ENCODE results near the gene GLO1. TPM values are rescaled to one million over a fixed set of nuclear protein-coding genes. Genes with fewer than 3 reads are reported as not detected.

The GLO1 gene
- total and polyA plus RNA-seq, 7 donors, result 39.5 to 151 (median 83.2) TPM

- H3K9me3 ChIP-seq, result no peaks in the 10 kb centered on the region
- no peaks in the 10 kb centered on the region for H3K36me3 ChIP-seq (ENCODE audit: insufficient read depth in 1 of 2, low read depth in 1 of 2)
- WGBS, 3 donors, result 63 to 77% (median 69%) methylated on average over 3 of the region's 3 CpGs
- no peak for DNase-seq
- no peak for ATAC-seq
- no peak overlapping the region for H3K27ac ChIP-seq
- no peak overlapping the region for H3K4me3 ChIP-seq
- H3K27me3 ChIP-seq (ENCODE audit: insufficient read depth in 3 of 3, low read length in 2 of 3), result peaks cover 0 to 15% (median 3%) of the 10 kb centered on the region in 3 donors
- TF ChIP-seq CTCF (IDR thresholded peaks at IDR 0.05), result no peak
- no peaks in the 10 kb centered on the region for H3K4me1 ChIP-seq
- intact Hi-C loops (cut with DNase I), result no loop called here
Measured at GRCh38 chr6:38722038-38722437, 19.1 kb upstream of the GLO1 start.

- Histone ChIP-seq H3K4me3 (no peak overlapping the region), H3K4me1 (no peaks in the 10 kb centered on the region), H3K36me3 (ENCODE audit: insufficient read depth in 1 of 2, low read depth in 1 of 2) (no peaks in the 10 kb centered on the region), H3K27ac (no peak overlapping the region), H3K27me3 (ENCODE audit: insufficient read depth in 3 of 3, low read length in 2 of 3) (peaks cover 3 to 27% (median 3%) of the 10 kb centered on the region in 3 donors), H3K9me3 (no peaks in the 10 kb centered on the region)
- intact Hi-C loops (cut with DNase I), result no loop called here
- ATAC-seq (no peak), DNase-seq (no peak)
- WGBS, 3 donors, result 6 to 17% (median 12%) methylated on average over 2 of the region's 2 CpGs
- TF ChIP-seq CTCF (IDR thresholded peaks at IDR 0.05), result no peak
Measured at GRCh38 chr6:38720295-38720694, 17.4 kb upstream of the GLO1 start.

GRCh38 chr6:38719358-38719757 lies 16.4 kb upstream of the GLO1 start:
- no peaks in the 10 kb centered on the region for H3K36me3 ChIP-seq (ENCODE audit: insufficient read depth in 1 of 2, low read depth in 1 of 2)
- TF ChIP-seq CTCF (IDR thresholded peaks at IDR 0.05), result no peak
- no peaks in the 10 kb centered on the region for H3K4me1 ChIP-seq
- intact Hi-C loops (cut with DNase I), result no loop called here
- WGBS, 3 donors, result 88 to 91% (median 89%) methylated on average over 1 of the region's 1 CpG
- H3K27me3 ChIP-seq (ENCODE audit: insufficient read depth in 3 of 3, low read length in 2 of 3), result peaks cover 5 to 36% (median 8%) of the 10 kb centered on the region in 3 donors
- H3K4me3 ChIP-seq, result no peak overlapping the region
- ATAC-seq (no peak), DNase-seq (no peak)
- no peaks in the 10 kb centered on the region for H3K9me3 ChIP-seq
- no peak overlapping the region for H3K27ac ChIP-seq

GRCh38 chr6:38716825-38717224 lies 13.9 kb upstream of the GLO1 start:
- no peak for TF ChIP-seq CTCF (IDR thresholded peaks at IDR 0.05)
- no peaks in the 10 kb centered on the region for H3K9me3 ChIP-seq
- H3K36me3 ChIP-seq (ENCODE audit: insufficient read depth in 1 of 2, low read depth in 1 of 2), result no peaks in the 10 kb centered on the region
- H3K27me3 ChIP-seq (ENCODE audit: insufficient read depth in 3 of 3, low read length in 2 of 3), result peaks cover 6 to 43% (median 10%) of the 10 kb centered on the region in 3 donors
- H3K4me3 ChIP-seq, result no peak overlapping the region
- no peak overlapping the region for H3K27ac ChIP-seq
- DNase-seq, result no peak
- no peak for ATAC-seq
- 92 to 98% (median 96%) methylated on average over 2 of the region's 2 CpGs for WGBS, 3 donors
- intact Hi-C loops (cut with DNase I), result no loop called here
- H3K4me1 ChIP-seq, result no peaks in the 10 kb centered on the region

GRCh38 chr6:38715016-38715689 lies 12.2 kb upstream of the GLO1 start, which contains the start of gene DNAH8:
TSS of gene DNAH8 (plus strand) at chr6:38715311. CDS start at chr6:38722810, 7,499 bp downstream.
- intact Hi-C loops (cut with DNase I), result no loop called here
- Histone ChIP-seq H3K36me3 (ENCODE audit: insufficient read depth in 1 of 2, low read depth in 1 of 2) (no peaks in the 10 kb centered on the region), H3K9me3 (no peaks in the 10 kb centered on the region), H3K4me1 (no peaks in the 10 kb centered on the region), H3K27ac (no peak within 1 kb of the TSS), H3K4me3 (peak within 1 kb of the TSS; percentile 52), H3K27me3 (ENCODE audit: insufficient read depth in 3 of 3, low read length in 2 of 3) (peaks cover 6 to 43% (median 10%) of the 10 kb centered on the region in 3 donors)
- TF ChIP-seq CTCF (IDR thresholded peaks at IDR 0.05), result no peak
- 4 to 8% (median 5%) methylated on average over 42 to 44 of the region's 44 CpGs for WGBS, 3 donors
- ATAC-seq (peak in 1 of 4 donors; percentile 24), DNase-seq (no peak)

All from psoas muscle (tissue), 8 donors.